ENCODE measurements around the gene RNASE8.

- TF ChIP-seq CTCF (IDR thresholded peaks at IDR 0.05) = no peak
- TF ChIP-seq POLR2AphosphoS5 (IDR thresholded peaks at IDR 0.05) = no peak
- TF ChIP-seq POLR2A (IDR thresholded peaks at IDR 0.05) = no peak
- no peak for TF ChIP-seq EP300 (IDR thresholded peaks at IDR 0.05; ENCODE audit: low read depth)
These were observed 42.0 kb downstream of the RNASE8 start for GRCh38 chr14:21099596-21099985.
